ENCODE results near the gene MGARP.

DNA sequence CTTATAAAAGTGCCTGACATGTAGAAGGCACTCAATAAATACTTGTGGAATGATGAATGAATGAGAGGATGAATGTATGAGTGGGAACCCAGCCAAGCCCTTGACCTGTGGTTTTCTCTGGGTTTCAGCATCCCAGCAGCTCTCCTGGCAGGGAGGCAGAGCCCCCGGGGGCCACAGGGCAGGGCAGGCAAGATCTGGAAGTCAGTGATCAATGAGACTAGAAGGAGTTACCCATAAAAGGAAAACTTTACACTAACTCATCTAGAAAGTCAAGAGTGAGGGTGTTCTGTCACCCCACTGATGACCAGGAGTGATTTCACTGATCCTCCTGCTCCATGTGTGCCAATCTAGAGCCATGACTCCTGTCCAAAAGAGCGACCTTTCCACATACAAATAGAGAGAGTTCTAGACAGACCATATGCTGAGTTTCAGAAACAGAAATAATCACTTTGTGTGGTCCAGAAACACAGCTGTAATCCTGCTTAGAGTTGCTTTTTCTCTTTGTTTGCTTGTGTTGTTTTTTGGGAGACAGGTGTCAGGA lies 37.4 kb downstream of the MGARP start:
- TF ChIP-seq, protein P1, sequence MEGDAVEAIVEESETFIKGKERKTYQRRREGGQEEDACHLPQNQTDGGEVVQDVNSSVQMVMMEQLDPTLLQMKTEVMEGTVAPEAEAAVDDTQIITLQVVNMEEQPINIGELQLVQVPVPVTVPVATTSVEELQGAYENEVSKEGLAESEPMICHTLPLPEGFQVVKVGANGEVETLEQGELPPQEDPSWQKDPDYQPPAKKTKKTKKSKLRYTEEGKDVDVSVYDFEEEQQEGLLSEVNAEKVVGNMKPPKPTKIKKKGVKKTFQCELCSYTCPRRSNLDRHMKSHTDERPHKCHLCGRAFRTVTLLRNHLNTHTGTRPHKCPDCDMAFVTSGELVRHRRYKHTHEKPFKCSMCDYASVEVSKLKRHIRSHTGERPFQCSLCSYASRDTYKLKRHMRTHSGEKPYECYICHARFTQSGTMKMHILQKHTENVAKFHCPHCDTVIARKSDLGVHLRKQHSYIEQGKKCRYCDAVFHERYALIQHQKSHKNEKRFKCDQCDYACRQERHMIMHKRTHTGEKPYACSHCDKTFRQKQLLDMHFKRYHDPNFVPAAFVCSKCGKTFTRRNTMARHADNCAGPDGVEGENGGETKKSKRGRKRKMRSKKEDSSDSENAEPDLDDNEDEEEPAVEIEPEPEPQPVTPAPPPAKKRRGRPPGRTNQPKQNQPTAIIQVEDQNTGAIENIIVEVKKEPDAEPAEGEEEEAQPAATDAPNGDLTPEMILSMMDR (conservative IDR thresholded peaks at IDR 0.05; ENCODE audit: low read length): no peak
- no peak for TF ChIP-seq EZH2phosphoT487 (IDR thresholded peaks at IDR 0.05; ENCODE audit: borderline replicate concordance)

Data from Loucy (cell line).